Astrocyte (in vitro differentiated cells and primary cell): ENCODE results near the gene MOCS3. TPM values are rescaled to one million over a fixed set of nuclear protein-coding genes. Genes with fewer than 3 reads are reported as not detected.

Experiments used
- DNase-seq: peaks from one replicate; pipeline ENCODE4 v3.0.0-alpha.2; 2010; ENCODE audit warnings: low read depth
- FAIRE-seq: peaks from 2 replicates; lab custom pipeline; 2011; peaks lifted over from hg19 to GRCh38; lab: Jason Lieb, UNC
- H2AFZ ChIP-seq: 2 replicates; pipeline ENCODE4 v1.6.0; 2012; ENCODE audit warnings: low read depth, low read length, inconsistent platforms
- H3K27ac ChIP-seq: 2 replicates; pipeline ENCODE4 v1.5.1; 2011; ENCODE audit warnings: low read depth, low read length, inconsistent platforms
- H3K27me3 ChIP-seq: 2 replicates; pipeline ENCODE4 v1.6.0; 2011; ENCODE audit warnings: low read length, inconsistent platforms; ENCODE audit not compliant: insufficient read depth
- H3K36me3 ChIP-seq: 2 replicates; pipeline ENCODE4 v1.5.1; 2011; ENCODE audit warnings: low read length, inconsistent platforms; ENCODE audit not compliant: insufficient read depth
- H3K4me1 ChIP-seq: 2 replicates; pipeline ENCODE4 v1.5.1; 2011; ENCODE audit warnings: low read length, inconsistent platforms; ENCODE audit not compliant: insufficient read depth
- H3K4me2 ChIP-seq: 2 replicates; pipeline ENCODE4 v1.6.0; 2012; ENCODE audit warnings: low read length, inconsistent platforms
- H3K4me3 ChIP-seq: 2 replicates; pipeline ENCODE4 v1.5.1; 2011; ENCODE audit warnings: low read depth, mild to moderate bottlenecking, low read length, inconsistent platforms; ENCODE audit not compliant: insufficient read depth
- H3K79me2 ChIP-seq: 2 replicates; pipeline ENCODE4 v1.6.0; 2012; ENCODE audit warnings: mild to moderate bottlenecking, low read length, inconsistent platforms; ENCODE audit not compliant: insufficient read depth
- H3K9ac ChIP-seq: 2 replicates; pipeline ENCODE4 v1.6.0; 2012; ENCODE audit warnings: mild to moderate bottlenecking, low read length, inconsistent platforms
- H3K9me3 ChIP-seq: 2 replicates; pipeline ENCODE4 v1.5.1; 2012; ENCODE audit warnings: low read depth, mild to moderate bottlenecking, low read length, inconsistent platforms; ENCODE audit not compliant: insufficient read depth
- H4K20me1 ChIP-seq: 2 replicates; pipeline ENCODE4 v1.6.0; 2012; ENCODE audit warnings: low read length, inconsistent platforms; ENCODE audit not compliant: insufficient read depth
- H3K27ac Mint-ChIP-seq: one replicate; pipeline ENCODE4 v1.8.0; 2021; ENCODE audit warnings: mild to moderate bottlenecking, mixed read lengths; ENCODE audit not compliant: unreplicated experiment
- H3K27me3 Mint-ChIP-seq: one replicate; pipeline ENCODE4 v1.8.0; 2021; ENCODE audit warnings: low read depth, mixed read lengths; ENCODE audit not compliant: unreplicated experiment
- H3K36me3 Mint-ChIP-seq: one replicate; pipeline ENCODE4 v1.8.0; 2021; ENCODE audit warnings: low read depth, mixed read lengths; ENCODE audit not compliant: unreplicated experiment
- H3K4me1 Mint-ChIP-seq: one replicate; pipeline ENCODE4 v1.8.0; 2021; ENCODE audit warnings: low read depth, mixed read lengths; ENCODE audit not compliant: unreplicated experiment
- H3K4me3 Mint-ChIP-seq: one replicate; pipeline ENCODE4 v1.8.0; 2021; ENCODE audit warnings: mild to moderate bottlenecking, moderate library complexity, mixed read lengths; ENCODE audit not compliant: unreplicated experiment
- H3K9me3 Mint-ChIP-seq: one replicate; pipeline ENCODE4 v1.8.0; 2021; ENCODE audit warnings: mild to moderate bottlenecking, mixed read lengths; ENCODE audit not compliant: unreplicated experiment
- CTCF ChIP-seq: IDR thresholded peaks from 2 replicates; pipeline ENCODE4 v1.5.1; 2011; ENCODE audit warnings: low read depth, mild to moderate bottlenecking, inconsistent platforms, low read length, moderate library complexity; ENCODE audit not compliant: insufficient read depth
- EZH2 ChIP-seq: IDR thresholded peaks from 2 replicates; pipeline ENCODE4 v1.6.1; 2012; ENCODE audit warnings: mild to moderate bottlenecking, low read length, inconsistent platforms; ENCODE audit not compliant: insufficient read depth
- total RNA-seq: library from RNA; stranded (reverse); gene quantifications from 2 replicates; pipeline ENCODE4 v1.2.1, GENCODE V29; 2021

MOCS3 gene
- total RNA-seq, 1 donor from 2014 or later: 5.8 TPM

GRCh38 chr20:50980851-50981713 is 22.5 kb downstream of the MOCS3 start:
- no peaks in the 10 kb centered on the region for H3K79me2 ChIP-seq
- H4K20me1 ChIP-seq: no peaks in the 10 kb centered on the region
- Mint-ChIP-seq H3K9me3 (no peaks in the 10 kb centered on the region), H3K4me1 (peaks cover 22% of the 10 kb centered on the region), H3K27me3 (no peaks in the 10 kb centered on the region), H3K27ac (peak overlapping the region; percentile 98), H3K4me3 (no peak overlapping the region), H3K36me3 (peaks cover 2% of the 10 kb centered on the region)
- H3K27me3 ChIP-seq: no peaks in the 10 kb centered on the region
- H3K27ac ChIP-seq: peak overlapping the region; percentile 96
- FAIRE-seq: no peak
- no peak overlapping the region for H3K4me3 ChIP-seq
- TF ChIP-seq CTCF: peak; percentile 95
- no peak for TF ChIP-seq EZH2
- H2AFZ ChIP-seq: peak overlapping the region; percentile 31
- H3K9ac ChIP-seq: peak overlapping the region; percentile 79
- peaks cover 28% of the 10 kb centered on the region for H3K4me1 ChIP-seq
- peak; percentile 43 for DNase-seq
- H3K9me3 ChIP-seq: no peaks in the 10 kb centered on the region
- no peaks in the 10 kb centered on the region for H3K36me3 ChIP-seq
- peak overlapping the region; percentile 16 for H3K4me2 ChIP-seq

GRCh38 chr20:50981714-50982048 is 23.1 kb downstream of the MOCS3 start:
- H3K9ac ChIP-seq: peak overlapping the region; percentile 79

More at GRCh38 chr20:50981714-50982048, 23.1 kb downstream of the MOCS3 start:
- TF ChIP-seq CTCF (no peak), EZH2 (no peak)
- H3K36me3 ChIP-seq: no peaks in the 10 kb centered on the region
- H3K27me3 ChIP-seq: no peaks in the 10 kb centered on the region
- no peaks in the 10 kb centered on the region for H3K9me3 ChIP-seq
- Mint-ChIP-seq H3K36me3 (peaks cover 2% of the 10 kb centered on the region), H3K27ac (peak overlapping the region; percentile 98), H3K4me1 (peaks cover 22% of the 10 kb centered on the region), H3K9me3 (no peaks in the 10 kb centered on the region), H3K4me3 (no peak overlapping the region), H3K27me3 (no peaks in the 10 kb centered on the region)
- H3K79me2 ChIP-seq: no peaks in the 10 kb centered on the region
- peak overlapping the region; percentile 96 for H3K27ac ChIP-seq
- DNase-seq (no peak), FAIRE-seq (no peak)
- peaks cover 28% of the 10 kb centered on the region for H3K4me1 ChIP-seq
- H3K4me2 ChIP-seq: peak overlapping the region; percentile 4
- H4K20me1 ChIP-seq: no peaks in the 10 kb centered on the region
- no peak overlapping the region for H3K4me3 ChIP-seq
- no peak overlapping the region for H2AFZ ChIP-seq
